Endothelial cell of umbilical vein (primary cell): ENCODE results near the gene MYMX.

Experiments used
- CTCF ChIP-seq, 2 donors: IDR thresholded peaks; 1 replicate in 1 of 2; 2 replicates in 1 of 2; pipeline ENCODE4 v1.5.1; 2011; ENCODE audit warnings: low read length in 2 of 2, mild to moderate bottlenecking in 2 of 2, moderate library complexity in 2 of 2, control low read depth in 1 of 2, inconsistent platforms in 1 of 2, low read depth in 1 of 2; ENCODE audit not compliant: insufficient read depth in 1 of 2; ENCODE audit errors: extremely low read depth in 1 of 2
- EZH2 ChIP-seq: IDR thresholded peaks from 2 replicates; pipeline ENCODE4 v1.6.1; 2012; ENCODE audit warnings: borderline replicate concordance, low read depth, mild to moderate bottlenecking, moderate library complexity, low read length, inconsistent platforms; ENCODE audit not compliant: severe bottlenecking
- FOS ChIP-seq: IDR thresholded peaks from 2 replicates; pipeline ENCODE4 v1.6.1; 2011; ENCODE audit warnings: mild to moderate bottlenecking, low read length, moderate library complexity, borderline replicate concordance; ENCODE audit not compliant: insufficient read depth
- JUN ChIP-seq: IDR thresholded peaks from 2 replicates; pipeline ENCODE4 v1.6.1; 2011; ENCODE audit warnings: borderline replicate concordance, low read depth; ENCODE audit not compliant: insufficient read length, insufficient read depth
- MYC ChIP-seq: IDR thresholded peaks from one replicate; pipeline ENCODE4 v1.6.1; 2011; ENCODE audit warnings: mild to moderate bottlenecking, low read depth, low read length
- POLR2A ChIP-seq: IDR thresholded peaks from 2 replicates; pipeline ENCODE4 v1.6.1; 2012; ENCODE audit warnings: low read depth, mild to moderate bottlenecking, control low read depth, low read length
- POLR2AphosphoS5 ChIP-seq: IDR thresholded peaks from 2 replicates; pipeline ENCODE4 v1.6.1; 2012; ENCODE audit warnings: low read depth, mild to moderate bottlenecking, control low read depth, low read length, moderate library complexity; ENCODE audit not compliant: insufficient read depth
- TF ChIP-seq, protein P1 (sequence below): IDR thresholded peaks from 2 replicates; pipeline ENCODE4 v1.6.1; 2011; ENCODE audit not compliant: insufficient read depth, insufficient read length

GRCh38 chr6:44246663-44247337 is 30.1 kb downstream of the MYMX start, which contains the start of gene HSP90AB1:
- TF ChIP-seq POLR2A, result peak; percentile 100
- TF ChIP-seq EZH2, result no peak
- TF ChIP-seq CTCF (IDR thresholded peaks at IDR 0.05; ENCODE audit: extremely low read depth in 1 of 2, insufficient read depth in 1 of 2, low read depth in 1 of 2, low read length in 2 of 2), result no peak
- peak; percentile 99 for TF ChIP-seq POLR2AphosphoS5
- TF ChIP-seq, protein P1, sequence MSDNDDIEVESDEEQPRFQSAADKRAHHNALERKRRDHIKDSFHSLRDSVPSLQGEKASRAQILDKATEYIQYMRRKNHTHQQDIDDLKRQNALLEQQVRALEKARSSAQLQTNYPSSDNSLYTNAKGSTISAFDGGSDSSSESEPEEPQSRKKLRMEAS, result peak; percentile 63
- peak; percentile 83 for TF ChIP-seq MYC
- TF ChIP-seq JUN, result no peak
- no peak for TF ChIP-seq FOS
